SK-N-SH (cell line): ENCODE measurements around the gene GLI2. TPM values are rescaled to one million over a fixed set of nuclear protein-coding genes. Genes with fewer than 3 reads are reported as not detected.

ENCODE experiments used
- CTCF ChIA-PET: fragments of 300-600, 350-600 bp; formaldehyde crosslinking; extraction: SDS; loops from one replicate; lab custom pipeline; 2021; lab: Yijun Ruan, JAX
- POLR2A ChIA-PET: fragments of 350-600 bp; sonication (Branson Sonifier 250); formaldehyde crosslinking; extraction: SDS; loops from one replicate; lab custom pipeline; 2020; ENCODE audit warnings: antibody characterized with exemption, inconsistent platforms; lab: Yijun Ruan, JAX
- DNase-seq: peaks from one replicate; pipeline ENCODE4 v3.0.0; 2012
- H2AFZ ChIP-seq: fragments of 200-600 bp; sonication (generic); 2 replicates; pipeline ENCODE4 v1.8.1; 2016; ENCODE audit warnings: antibody characterized with exemption, mild to moderate bottlenecking, low read depth
- H3F3A ChIP-seq: fragments of 200-600 bp; sonication (generic); replicated peaks from 2 replicates; pipeline ENCODE3; 2016; ENCODE audit warnings: antibody characterized with exemption, mild to moderate bottlenecking; ENCODE audit not compliant: insufficient read depth
- H3K27ac ChIP-seq, 2 experiments: fragments of 200-500 bp in 1 of 2; fragments of 200-600 bp in 1 of 2; sonication (Bioruptor generic) in 1 of 2; sonication (generic), shearing (Covaris generic) in 1 of 2; 2 replicates each; pipeline versions ENCODE4 v1.5.1 to v1.6.1; 2014 to 2016; ENCODE audit warnings: low read depth in 2 of 2, inconsistent platforms in 1 of 2, low read length in 1 of 2, mild to moderate bottlenecking in 1 of 2, mixed read lengths in 1 of 2
- H3K27me3 ChIP-seq: fragments of 200-600 bp; sonication (generic), shearing (Covaris generic); 2 replicates; pipeline ENCODE4 v1.6.1; 2016; ENCODE audit warnings: mixed run types; ENCODE audit not compliant: insufficient read depth
- H3K36me3 ChIP-seq, 2 experiments: fragments of 200-500 bp in 1 of 2; fragments of 200-600 bp in 1 of 2; sonication (Bioruptor generic) in 1 of 2; sonication (generic) in 1 of 2; replicated peaks in 1 of 2; 2 replicates each; pipeline versions ENCODE3 to v1.5.1; 2014 to 2016; ENCODE audit warnings: low read length in 1 of 2, mild to moderate bottlenecking in 1 of 2; ENCODE audit not compliant: insufficient read depth in 2 of 2, control insufficient read depth in 1 of 2
- H3K4me1 ChIP-seq, 2 experiments: fragments of 200-500 bp in 1 of 2; fragments of 200-600 bp in 1 of 2; sonication (Bioruptor generic) in 1 of 2; sonication (generic), shearing (Covaris generic) in 1 of 2; 2 replicates each; pipeline versions ENCODE4 v1.5.1 to v1.6.1; 2014 to 2016; ENCODE audit warnings: low read depth in 1 of 2, low read length in 1 of 2, mixed run types in 1 of 2; ENCODE audit not compliant: insufficient read depth in 2 of 2, control insufficient read depth in 1 of 2
- H3K4me2 ChIP-seq: fragments of 200-600 bp; sonication (generic), shearing (Covaris generic); 2 replicates; pipeline ENCODE4 v1.6.1; 2017; ENCODE audit warnings: mixed run types
- H3K4me3 ChIP-seq, 2 experiments: fragments of 200-500 bp in 1 of 2; fragments of 200-600 bp in 1 of 2; sonication (Bioruptor generic) in 1 of 2; sonication (generic), shearing (Covaris generic) in 1 of 2; 2 replicates each; pipeline versions ENCODE4 v1.5.1 to v1.8.1; 2014 to 2016; ENCODE audit warnings: low read depth in 2 of 2, inconsistent platforms in 1 of 2, low read length in 1 of 2, mild to moderate bottlenecking in 1 of 2, mixed read lengths in 1 of 2, moderate library complexity in 1 of 2
- H3K79me2 ChIP-seq: fragments of 200-600 bp; sonication (generic); 2 replicates; pipeline ENCODE4 v1.8.1; 2017; ENCODE audit warnings: mild to moderate bottlenecking; ENCODE audit not compliant: insufficient read depth
- H3K9ac ChIP-seq: fragments of 200-600 bp; sonication (generic); 2 replicates; pipeline ENCODE4 v1.6.1; 2017; ENCODE audit warnings: mixed run types
- H3K9me2 ChIP-seq: fragments of 200-600 bp; sonication (generic); 2 replicates; pipeline ENCODE4 v1.6.1; 2017; ENCODE audit warnings: mixed run types
- H3K9me3 ChIP-seq: fragments of 200-600 bp; sonication (generic); 2 replicates; pipeline ENCODE4 v1.6.1; 2017; ENCODE audit warnings: mixed run types, mild to moderate bottlenecking, moderate library complexity
- H4K20me1 ChIP-seq: fragments of 200-600 bp; sonication (generic); 2 replicates; pipeline ENCODE4 v1.6.1; 2017; ENCODE audit warnings: mild to moderate bottlenecking, mixed run types; ENCODE audit not compliant: insufficient read depth
- CHD2 ChIP-seq: fragments of 150-350 bp; IDR thresholded peaks from 2 replicates; pipeline ENCODE4 v1.6.1; 2018; ENCODE audit warnings: low read length; ENCODE audit not compliant: partially characterized antibody
- EZH2phosphoT487 ChIP-seq: fragments of 200-600 bp; sonication (generic); IDR thresholded peaks from 2 replicates; pipeline ENCODE4 v1.6.1; 2017; ENCODE audit warnings: low read depth, mixed run types, mild to moderate bottlenecking, antibody characterized with exemption, moderate library complexity, borderline replicate concordance
- FOXJ3 ChIP-seq: sonication (generic); formaldehyde crosslinking; IDR thresholded peaks from 2 replicates; pipeline ENCODE4 v1.5.1; 2020; ENCODE audit warnings: mild to moderate bottlenecking, missing genetic modification reagents
- IRF3 ChIP-seq: fragments of 150-350 bp; IDR thresholded peaks from 2 replicates; pipeline ENCODE4 v1.6.1; 2016; ENCODE audit warnings: mild to moderate bottlenecking, low read depth, low read length
- MAX ChIP-seq: IDR thresholded peaks from 2 replicates; pipeline ENCODE4 v1.4.0; 2012; ENCODE audit warnings: low read depth
- NFIC ChIP-seq: IDR thresholded peaks from 2 replicates; pipeline ENCODE4 v1.4.0; 2012; ENCODE audit warnings: borderline replicate concordance
- NRF1 ChIP-seq: IDR thresholded peaks from 2 replicates; pipeline ENCODE4 v1.6.1; 2012; ENCODE audit warnings: low read depth, mild to moderate bottlenecking, low read length
- RCOR1 ChIP-seq: fragments of 150-350 bp; IDR thresholded peaks from 2 replicates; pipeline ENCODE4 v1.6.1; 2017; ENCODE audit warnings: antibody characterized with exemption, low read length
- RXRA ChIP-seq: IDR thresholded peaks from 2 replicates; pipeline ENCODE4 v1.4.0; 2012; ENCODE audit warnings: low read depth, mild to moderate bottlenecking, borderline replicate concordance
- SIN3A ChIP-seq: IDR thresholded peaks from 2 replicates; pipeline ENCODE4 v1.6.1; 2012; ENCODE audit warnings: low read depth, mild to moderate bottlenecking, low read length, moderate library complexity, borderline replicate concordance
- TAF1 ChIP-seq: IDR thresholded peaks from 2 replicates; pipeline ENCODE4 v1.6.1; 2012; ENCODE audit warnings: low read depth, mild to moderate bottlenecking, low read length, moderate library complexity, borderline replicate concordance
- TCF12 ChIP-seq: IDR thresholded peaks from 2 replicates; pipeline ENCODE4 v1.4.0; 2012
- TEAD4 ChIP-seq: IDR thresholded peaks from 2 replicates; pipeline ENCODE4 v1.4.0; 2012; ENCODE audit warnings: mild to moderate bottlenecking, borderline replicate concordance; ENCODE audit not compliant: insufficient read depth
- USF1 ChIP-seq: IDR thresholded peaks from 2 replicates; pipeline ENCODE4 v1.4.0; 2012; ENCODE audit warnings: low read depth, borderline replicate concordance
- USF2 ChIP-seq: fragments of 150-350 bp; IDR thresholded peaks from 2 replicates; pipeline ENCODE4 v1.6.1; 2017; ENCODE audit warnings: antibody characterized with exemption, low read length, low read depth, borderline replicate concordance
- WGBS: methylation state at CpG from one replicate; pipeline ENCODE4 v1.1.6; 2017; ENCODE audit warnings: low lambda C conversion rate; 5-methylcytosine and 5-hydroxymethylcytosine counted together
- polyA plus RNA-seq, 3 experiments: library from polyadenylated mRNA; depleted of rRNA; stranded (reverse); fragments of >200 nt; gene quantifications; 2 replicates each; pipeline ENCODE4 v1.2.3, GENCODE V29; 2012

Gene GLI2
- polyA plus RNA-seq, 1 of the 3 experiments (the other 2 are of a cell fraction) = 3.4 TPM

- TF ChIP-seq TEAD4 = no peak
- no peak for TF ChIP-seq USF1
These were observed 41.6 kb upstream of the GLI2 start (continued) for GRCh38 chr2:120694034-120694433.

- Histone ChIP-seq H3K4me3 (no peak overlapping the region), H3K4me1 (peaks cover 0 to 5% of the 10 kb centered on the region in 2 experiments; a peak in 1 of 4 replicates), H3K9ac (no peak overlapping the region), H3K27ac (no peak overlapping the region), H3K9me3 (no peaks in the 10 kb centered on the region), H3K36me3 (no peaks in the 10 kb centered on the region), H2AFZ (no peak overlapping the region), H3F3A (no peaks in the 10 kb centered on the region), H3K79me2 (no peaks in the 10 kb centered on the region), H3K27me3 (no peaks in the 10 kb centered on the region), H4K20me1 (no peaks in the 10 kb centered on the region), H3K4me2 (no peak overlapping the region), H3K9me2 (no peaks in the 10 kb centered on the region)
- TF ChIP-seq SIN3A = no peak
- TF ChIP-seq TEAD4 = no peak
- no peak for TF ChIP-seq MAX
- TF ChIP-seq NRF1 = no peak
- TF ChIP-seq FOXJ3 (CRISPR knock-in tag) = no peak
- no peak for TF ChIP-seq USF1
- TF ChIP-seq USF2 = no peak
- TF ChIP-seq TCF12 = no peak
- no peak for TF ChIP-seq NFIC
- no peak for TF ChIP-seq CHD2
- TF ChIP-seq TAF1 = no peak
- TF ChIP-seq IRF3 = no peak
- TF ChIP-seq EZH2phosphoT487 = no peak
- TF ChIP-seq RXRA = no peak
- TF ChIP-seq RCOR1 = no peak
- ChIA-PET POLR2A (no interaction called here), CTCF (interaction anchor here (1.7 to 17.8 kb wide), 4 partner anchors 151 to 402 kb away, joined by 3 to 408 read pairs (median 74); no protein-coding TSS in a partner anchor)
- no peak for DNase-seq
- 90% methylated on average over 2 of the region's 2 CpGs for WGBS
These were observed 38.2 kb upstream of the GLI2 start for GRCh38 chr2:120697471-120697870.
